ENCODE measurements around the gene RAD51B.

DNA sequence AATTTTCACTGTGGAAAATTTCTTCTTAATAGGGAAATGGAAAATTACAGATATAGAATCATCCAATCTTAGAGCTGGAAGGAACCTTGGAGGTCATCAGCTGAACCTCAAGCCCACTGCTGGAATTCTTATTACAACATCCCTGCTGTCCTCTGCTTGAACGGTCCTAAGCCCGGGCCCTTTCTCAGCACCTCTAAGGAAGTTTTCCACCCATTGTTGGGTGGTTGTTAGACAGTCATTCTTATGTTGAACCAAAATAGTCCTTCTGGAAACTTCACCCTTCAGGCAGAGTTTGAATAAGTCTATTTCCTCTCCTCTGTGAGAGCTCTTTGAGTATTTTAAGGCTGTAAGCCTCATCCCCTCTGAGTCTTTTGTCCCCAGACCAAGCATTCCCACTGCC is 902.6 kb downstream of the RAD51B start:
- TF ChIP-seq JUNB (CRISPR knock-in tag; conservative IDR thresholded peaks at IDR 0.05) = no peak
- TF ChIP-seq ZNF253 (CRISPR knock-in tag; conservative IDR thresholded peaks at IDR 0.05) = no peak
- no peak for TF ChIP-seq SMAD1 (IDR thresholded peaks at IDR 0.05; ENCODE audit: low read depth, low read length, partially characterized antibody)
- no peak for TF ChIP-seq TCF7L2 (IDR thresholded peaks at IDR 0.05; ENCODE audit: low read depth, low read length)
- no peak for TF ChIP-seq TAF1 (IDR thresholded peaks at IDR 0.05; ENCODE audit: control insufficient read depth, extremely low read depth, insufficient read depth, low read length, severe bottlenecking)
- TF ChIP-seq ZNF347 (CRISPR knock-in tag; IDR thresholded peaks at IDR 0.05; ENCODE audit: low read depth) = no peak
- TF ChIP-seq EZH2 (IDR thresholded peaks at IDR 0.05; ENCODE audit: borderline replicate concordance, low read depth, low read length) = no peak
- TF ChIP-seq, protein P1, sequence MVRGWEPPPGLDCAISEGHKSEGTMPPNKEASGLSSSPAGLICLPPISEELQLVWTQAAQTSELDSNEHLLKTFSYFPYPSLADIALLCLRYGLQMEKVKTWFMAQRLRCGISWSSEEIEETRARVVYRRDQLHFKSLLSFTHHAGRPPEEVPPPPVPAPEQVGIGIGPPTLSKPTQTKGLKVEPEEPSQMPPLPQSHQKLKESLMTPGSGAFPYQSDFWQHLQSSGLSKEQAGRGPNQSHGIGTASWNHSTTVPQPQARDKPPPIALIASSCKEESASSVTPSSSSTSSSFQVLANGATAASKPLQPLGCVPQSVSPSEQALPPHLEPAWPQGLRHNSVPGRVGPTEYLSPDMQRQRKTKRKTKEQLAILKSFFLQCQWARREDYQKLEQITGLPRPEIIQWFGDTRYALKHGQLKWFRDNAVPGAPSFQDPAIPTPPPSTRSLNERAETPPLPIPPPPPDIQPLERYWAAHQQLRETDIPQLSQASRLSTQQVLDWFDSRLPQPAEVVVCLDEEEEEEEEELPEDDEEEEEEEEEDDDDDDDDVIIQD (CRISPR knock-in tag; IDR thresholded peaks at IDR 0.05) = no peak
- TF ChIP-seq SNAPC5 (CRISPR knock-in tag; IDR thresholded peaks at IDR 0.05) = no peak
- TF ChIP-seq ZNF408 (CRISPR knock-in tag; IDR thresholded peaks at IDR 0.05; ENCODE audit: low read depth) = no peak
- TF ChIP-seq TAF15 (IDR thresholded peaks at IDR 0.05; ENCODE audit: low read depth, low read length) = no peak

All from K562 (cell line).